AG04450 (cell line): ENCODE measurements around the gene CHAT. TPM values are rescaled to one million over a fixed set of nuclear protein-coding genes. Genes with fewer than 3 reads are reported as not detected.

Experiments
- CTCF ChIA-PET: fragments of 300-600, 350-600 bp; formaldehyde crosslinking; extraction: SDS; loops from one replicate; lab custom pipeline; 2022; ENCODE audit warnings: antibody characterized with exemption, inconsistent platforms; lab: Charles Lee
- POLR2A ChIA-PET: fragments of 350-600 bp; formaldehyde crosslinking; extraction: SDS; loops from one replicate; lab custom pipeline; 2021; ENCODE audit warnings: antibody characterized with exemption, inconsistent platforms; lab: Yijun Ruan, JAX
- DNase-seq: peaks from one replicate; pipeline ENCODE4 v3.0.0-alpha.2; 2011; ENCODE audit warnings: low read depth, low spot score
- H3K27ac ChIP-seq: one replicate; pipeline ENCODE4 v1.5.1; 2012; ENCODE audit warnings: low read depth, low read length, control low read depth
- H3K27me3 ChIP-seq: one replicate; pipeline ENCODE4 v1.6.0; 2012; ENCODE audit warnings: low read length; ENCODE audit not compliant: control insufficient read depth, insufficient read depth
- H3K4me3 ChIP-seq: 2 replicates; pipeline ENCODE4 v1.5.1; 2011; ENCODE audit warnings: mild to moderate bottlenecking, low read depth, low read length, control low read depth
- H3K9me3 ChIP-seq: 2 replicates; pipeline ENCODE4 v1.5.1; 2012; ENCODE audit warnings: low read length; ENCODE audit not compliant: control insufficient read depth, insufficient read depth
- polyA plus RNA-seq: library from polyadenylated mRNA; depleted of rRNA; stranded (reverse); fragments of >200 nt; gene quantifications from 2 replicates; pipeline ENCODE4 v1.2.3, GENCODE V29; 2011
- TF ChIP-seq, protein P1 (sequence below): IDR thresholded peaks from 2 replicates; pipeline ENCODE4 v1.5.1; 2011; ENCODE audit warnings: low read depth, low read length, control low read depth, inconsistent platforms

The CHAT gene
- polyA plus RNA-seq, 1 experiment = not detected

DNA sequence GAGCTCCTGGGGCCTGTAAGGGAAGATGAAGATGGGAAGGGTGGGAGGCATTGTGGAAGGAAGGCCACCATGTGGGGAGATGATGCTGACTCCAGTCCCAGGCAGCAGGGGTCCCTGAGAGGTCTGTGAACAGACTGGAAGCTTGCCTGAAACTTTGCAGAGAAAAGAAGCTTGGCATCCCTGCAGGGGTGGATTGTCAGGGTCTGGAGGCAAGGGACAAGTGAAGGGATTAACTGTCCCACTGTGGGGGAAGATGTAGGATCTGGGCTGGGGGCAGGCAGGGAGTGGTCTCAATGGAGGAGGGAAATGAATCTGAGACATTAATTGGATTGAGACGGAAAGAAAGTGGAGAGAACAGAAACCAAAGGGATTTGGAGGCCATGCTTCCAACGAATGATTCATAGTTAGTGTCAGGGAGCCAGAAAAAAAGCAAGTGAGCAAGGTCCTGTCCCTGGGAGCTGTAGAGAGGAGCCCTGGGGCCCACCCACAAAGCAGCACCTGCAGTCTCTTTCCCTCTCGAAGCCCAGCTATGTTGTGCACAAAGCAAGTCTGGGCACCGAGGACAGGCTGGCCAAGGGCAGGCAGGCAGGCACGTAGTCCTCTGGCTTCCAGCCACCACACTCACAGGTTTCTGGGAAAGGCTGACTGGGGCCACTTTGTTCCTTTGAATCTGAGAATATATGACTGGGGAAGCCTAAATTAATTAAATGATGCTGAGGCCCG is 8.5 kb upstream of the CHAT start:
- DNase-seq = no peak
- Histone ChIP-seq H3K9me3 (no peaks in the 10 kb centered on the region; the same call in 1 of the 2 replicates), H3K27ac (no peak overlapping the region), H3K27me3 (peaks cover 28% of the 10 kb centered on the region), H3K4me3 (no peak overlapping the region)
- ChIA-PET CTCF (interaction anchor here (1.6 to 2.9 kb wide), 2 partner anchors 11 to 13 kb away, joined by 5 to 10 read pairs; no protein-coding TSS in a partner anchor), POLR2A (no interaction called here)
- TF ChIP-seq, protein P1, sequence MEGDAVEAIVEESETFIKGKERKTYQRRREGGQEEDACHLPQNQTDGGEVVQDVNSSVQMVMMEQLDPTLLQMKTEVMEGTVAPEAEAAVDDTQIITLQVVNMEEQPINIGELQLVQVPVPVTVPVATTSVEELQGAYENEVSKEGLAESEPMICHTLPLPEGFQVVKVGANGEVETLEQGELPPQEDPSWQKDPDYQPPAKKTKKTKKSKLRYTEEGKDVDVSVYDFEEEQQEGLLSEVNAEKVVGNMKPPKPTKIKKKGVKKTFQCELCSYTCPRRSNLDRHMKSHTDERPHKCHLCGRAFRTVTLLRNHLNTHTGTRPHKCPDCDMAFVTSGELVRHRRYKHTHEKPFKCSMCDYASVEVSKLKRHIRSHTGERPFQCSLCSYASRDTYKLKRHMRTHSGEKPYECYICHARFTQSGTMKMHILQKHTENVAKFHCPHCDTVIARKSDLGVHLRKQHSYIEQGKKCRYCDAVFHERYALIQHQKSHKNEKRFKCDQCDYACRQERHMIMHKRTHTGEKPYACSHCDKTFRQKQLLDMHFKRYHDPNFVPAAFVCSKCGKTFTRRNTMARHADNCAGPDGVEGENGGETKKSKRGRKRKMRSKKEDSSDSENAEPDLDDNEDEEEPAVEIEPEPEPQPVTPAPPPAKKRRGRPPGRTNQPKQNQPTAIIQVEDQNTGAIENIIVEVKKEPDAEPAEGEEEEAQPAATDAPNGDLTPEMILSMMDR = no peak

DNA sequence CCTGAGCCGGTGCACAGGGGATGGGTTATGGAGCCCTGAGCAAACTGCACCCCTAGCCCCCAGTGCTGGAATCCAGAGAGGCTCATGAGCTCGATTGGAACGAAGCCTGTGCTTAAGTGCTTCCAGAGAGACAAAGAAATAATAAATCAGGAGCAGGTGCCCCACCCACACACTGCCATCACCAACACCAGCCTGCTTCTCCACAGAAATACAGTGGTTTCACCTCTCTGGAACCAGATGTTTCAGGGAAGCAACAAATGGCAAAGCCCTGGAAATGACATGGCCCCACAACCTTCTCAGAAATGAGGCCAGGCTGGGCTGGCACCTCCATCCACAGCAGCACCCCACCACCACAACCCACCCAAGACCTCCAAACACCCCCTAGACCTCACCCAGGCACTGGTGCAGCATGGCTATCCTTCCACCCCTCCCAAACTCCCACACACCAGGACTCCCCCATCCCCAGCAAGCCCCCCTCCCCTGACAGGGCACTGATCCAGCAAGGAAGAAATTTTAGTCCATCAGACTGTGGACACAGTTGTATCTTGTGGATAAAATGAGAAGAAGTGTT is 7.8 kb upstream of the CHAT start:
- Histone ChIP-seq H3K27ac (no peak overlapping the region), H3K4me3 (no peak overlapping the region), H3K9me3 (peaks cover 2% of the 10 kb centered on the region; the same call in 1 of the 2 replicates), H3K27me3 (peaks cover 34% of the 10 kb centered on the region)
- ChIA-PET CTCF (interaction anchor here (1.2 to 2.9 kb wide), 2 partner anchors 11 to 13 kb away, joined by 4 to 10 read pairs; no protein-coding TSS in a partner anchor), POLR2A (no interaction called here)
- no peak for DNase-seq
- TF ChIP-seq, protein P1 = no peak

DNA sequence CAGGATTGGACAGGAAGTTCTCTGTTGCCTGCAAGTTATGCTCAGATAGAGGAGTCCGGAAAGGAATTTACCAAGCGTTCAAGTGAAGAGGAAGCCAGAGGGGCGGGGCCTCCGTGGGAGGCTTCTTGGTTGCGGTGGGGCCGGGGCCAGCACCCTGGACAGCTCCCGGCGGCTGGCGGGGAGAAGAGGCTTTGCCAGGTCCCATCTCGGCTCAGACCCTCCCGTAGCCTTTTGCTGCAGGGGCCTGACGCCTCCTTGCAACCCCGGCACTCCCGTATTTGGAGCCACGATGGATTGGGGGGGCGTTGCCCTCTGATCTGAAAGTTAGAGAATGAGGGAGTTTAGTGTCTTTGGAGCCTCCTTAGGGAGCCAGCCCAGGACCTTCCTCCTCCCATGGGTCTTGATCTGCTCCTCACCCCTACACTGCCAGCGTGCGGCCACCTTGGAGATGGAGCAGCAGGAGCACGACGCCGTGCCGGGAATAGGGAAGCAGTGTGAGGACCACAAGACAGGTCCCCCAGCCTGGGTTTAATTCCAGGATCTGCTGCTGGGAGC is 6.8 kb upstream of the CHAT start:
- TF ChIP-seq, protein P1 = no peak
- Histone ChIP-seq H3K4me3 (no peak overlapping the region), H3K9me3 (peaks cover 12% of the 10 kb centered on the region; the same call in 1 of the 2 replicates), H3K27me3 (peaks cover 45% of the 10 kb centered on the region), H3K27ac (no peak overlapping the region)
- POLR2A ChIA-PET = no interaction called here
- CTCF ChIA-PET = interaction anchor here (1.2 to 2.9 kb wide), 2 partner anchors 12 to 14 kb away, joined by 4 to 10 read pairs; no protein-coding TSS in a partner anchor
- DNase-seq = peak; percentile 11

DNA sequence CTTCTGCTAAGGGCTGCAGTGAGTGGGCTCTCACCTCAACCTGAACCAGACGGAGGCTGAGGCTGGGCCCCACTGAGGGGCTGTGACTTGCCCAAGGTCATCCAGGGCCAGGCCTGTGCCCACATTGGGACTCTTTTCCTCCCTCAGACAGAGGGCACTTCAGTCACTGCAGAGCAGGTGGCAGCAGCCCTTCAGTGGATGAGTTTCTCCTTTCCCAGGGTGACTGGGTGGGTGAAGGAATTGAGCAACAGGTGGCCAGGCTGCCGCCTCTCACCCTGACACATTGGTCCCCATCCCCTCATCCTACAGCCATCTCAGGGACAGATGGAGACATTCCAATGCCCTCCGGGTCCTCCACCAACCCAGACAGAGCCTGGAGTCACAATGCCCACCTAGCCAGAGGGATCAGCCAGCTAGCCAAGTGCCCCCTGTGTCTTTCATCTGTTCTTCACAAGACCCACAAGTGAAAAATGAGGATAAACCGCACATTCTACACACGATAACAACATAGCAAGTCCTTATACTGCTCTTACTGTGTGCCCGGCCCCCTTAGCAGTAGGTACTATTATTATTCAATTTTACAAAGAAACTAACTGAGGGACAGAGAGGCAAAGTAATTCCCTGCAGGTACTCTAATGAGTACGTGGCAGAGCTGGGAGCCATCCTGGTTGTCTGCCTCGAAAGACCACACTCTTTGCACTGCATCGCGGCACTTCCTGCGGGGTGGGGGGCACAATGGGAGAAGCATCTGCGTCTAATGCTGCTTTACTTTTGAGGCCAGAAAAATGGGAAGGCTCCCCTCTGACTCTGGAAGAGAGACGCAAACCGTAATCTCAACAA is 5.5 kb upstream of the CHAT start:
- CTCF ChIA-PET = no interaction called here
- Histone ChIP-seq H3K9me3 (peaks cover 14% of the 10 kb centered on the region; the same call in 1 of the 2 replicates), H3K27ac (no peak overlapping the region), H3K4me3 (no peak overlapping the region), H3K27me3 (peaks cover 58% of the 10 kb centered on the region)
- DNase-seq = no peak
- TF ChIP-seq, protein P1 = no peak
- POLR2A ChIA-PET = no interaction called here
